PFSK-1 (cell line): ENCODE results near the gene HPS1.

Experiments
- FOXP2 ChIP-seq: optimal IDR thresholded peaks from 2 replicates; pipeline ENCODE3; 2011; ENCODE audit warnings: borderline replicate concordance, control low read depth, inconsistent platforms; ENCODE audit not compliant: insufficient read depth; ENCODE audit errors: extremely low read length, extremely low read depth
- POLR2AphosphoS5 ChIP-seq: IDR thresholded peaks from 2 replicates; pipeline ENCODE4 v1.6.1; 2012; ENCODE audit warnings: low read depth, mild to moderate bottlenecking, control low read depth, low read length, moderate library complexity
- TAF1 ChIP-seq: IDR thresholded peaks from 2 replicates; pipeline ENCODE4 v1.6.1; 2012; ENCODE audit warnings: low read length, control low read depth, borderline replicate concordance; ENCODE audit not compliant: insufficient read depth

DNA sequence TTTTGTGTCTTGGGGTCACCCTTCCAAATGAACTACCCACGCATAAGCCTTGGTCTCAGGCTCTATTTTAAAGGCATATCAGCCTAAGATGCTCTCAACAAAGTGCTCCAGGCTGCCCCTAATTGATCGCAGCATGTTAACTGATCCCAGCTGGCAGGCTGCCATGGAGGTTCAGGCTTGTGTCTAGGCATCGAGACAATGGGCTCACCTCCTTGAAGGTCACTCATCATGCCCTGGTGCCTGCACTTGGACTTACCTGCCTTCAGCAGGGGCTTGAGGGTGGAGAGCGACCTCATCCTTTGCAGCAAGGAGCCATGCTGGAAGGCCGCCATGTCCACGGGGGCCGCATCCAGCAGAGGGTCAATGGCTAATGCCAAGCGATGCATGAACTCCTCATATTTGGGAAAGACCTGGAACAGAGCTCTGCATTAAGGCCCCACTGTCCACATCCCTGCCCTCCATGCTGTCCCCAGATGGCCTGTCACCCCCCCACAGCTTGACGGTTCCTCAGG, 49.6 kb downstream of the HPS1 start:
- TF ChIP-seq FOXP2, result no peak
- no peak for TF ChIP-seq POLR2AphosphoS5
- no peak for TF ChIP-seq TAF1
